Thoracic aorta (tissue), 2 donors: Measurements from ENCODE around the gene SLC25A12. TPM values are rescaled to one million over a fixed set of nuclear protein-coding genes. Genes with fewer than 3 reads are reported as not detected.

Experiments
- ATAC-seq: fragments of 150-250 bp; one replicate; pipeline ENCODE4 v1.8.0; 2017; ENCODE audit warnings: low read depth; ENCODE audit not compliant: insufficient number of reproducible peaks, low FRiP score
- DNase-seq: peaks from one replicate; pipeline ENCODE4 v3.0.0-alpha.2; 2020; ENCODE audit warnings: low spot score
- H3K27ac ChIP-seq, 2 donors: fragments of 200-600 bp; sonication (generic); 1 replicate in 1 of 2; 2 replicates in 1 of 2; pipeline ENCODE4 v1.5.1; 2016; ENCODE audit warnings: mild to moderate bottlenecking in 2 of 2, moderate library complexity in 2 of 2
- H3K27me3 ChIP-seq: fragments of 200-600 bp; sonication (generic); replicated peaks from 2 replicates; pipeline ENCODE4 v1.6.0; 2016; ENCODE audit warnings: mild to moderate bottlenecking; ENCODE audit not compliant: insufficient read depth
- H3K36me3 ChIP-seq: fragments of 200-600 bp; sonication (generic); one replicate; pipeline ENCODE4 v1.5.1; 2016
- H3K4me1 ChIP-seq, 2 donors: fragments of 200-600 bp; sonication (generic); 1 replicate in 1 of 2; 2 replicates in 1 of 2; pipeline versions ENCODE4 v1.5.1 to v1.6.0; 2016; ENCODE audit warnings: low read depth in 2 of 2, mild to moderate bottlenecking in 1 of 2; ENCODE audit not compliant: control insufficient read depth in 1 of 2
- H3K4me3 ChIP-seq: fragments of 200-600 bp; sonication (generic); 2 replicates; pipeline ENCODE4 v1.5.1; 2016; ENCODE audit warnings: mild to moderate bottlenecking
- H3K9me3 ChIP-seq: fragments of 200-600 bp; sonication (generic); 2 replicates; pipeline ENCODE4 v1.5.1; 2016
- CTCF ChIP-seq: fragments of 200-600 bp; sonication (generic); IDR thresholded peaks from one replicate; pipeline ENCODE4 v1.5.1; 2019; ENCODE audit warnings: antibody characterized with exemption
- total RNA-seq, 2 donors: library from RNA; depleted of rRNA; stranded (reverse); fragments of >200 nt; gene quantifications; one replicate each; pipeline versions ENCODE4 v1.1.0 to v1.2.3, GENCODE V29; 2016

The SLC25A12 gene
- total RNA-seq, 2 donors from 2014 or later = 27.2 to 39.3 TPM

GRCh38 chr2:171930385-171930784 lies 36.3 kb upstream of the SLC25A12 start:
- Histone ChIP-seq H3K9me3 (no peaks in the 10 kb centered on the region), H3K36me3 (peaks cover 5% of the 10 kb centered on the region), H3K27ac (no peak overlapping the region), H3K4me1 (no peaks in the 10 kb centered on the region), H3K4me3 (no peak overlapping the region), H3K27me3 (no peaks in the 10 kb centered on the region)
- DNase-seq = no peak
- ATAC-seq = no peak
- TF ChIP-seq CTCF = no peak

GRCh38 chr2:171924170-171924942 lies 30.3 kb upstream of the SLC25A12 start:
- no peak for DNase-seq
- no peak for TF ChIP-seq CTCF
- peaks cover 8 to 22% of the 10 kb centered on the region in 2 donors for H3K4me1 ChIP-seq
- ATAC-seq = no peak
- no peaks in the 10 kb centered on the region for H3K9me3 ChIP-seq
- H3K27me3 ChIP-seq = no peaks in the 10 kb centered on the region
- peak overlapping the region in 1 of 2 donors; percentile 20 for H3K27ac ChIP-seq
- H3K36me3 ChIP-seq = no peaks in the 10 kb centered on the region
- H3K4me3 ChIP-seq = no peak overlapping the region

GRCh38 chr2:171923206-171923605 lies 29.2 kb upstream of the SLC25A12 start:
- Histone ChIP-seq H3K9me3 (no peaks in the 10 kb centered on the region), H3K27ac (peak overlapping the region; percentile 91 to 92), H3K4me1 (peaks cover 8 to 22% of the 10 kb centered on the region in 2 donors), H3K4me3 (peak overlapping the region; percentile 85), H3K36me3 (no peaks in the 10 kb centered on the region), H3K27me3 (no peaks in the 10 kb centered on the region)
- DNase-seq = no peak
- no peak for TF ChIP-seq CTCF
- ATAC-seq = peak; percentile 37

- peak within 1 kb of the TSS; percentile 85 for H3K4me3 ChIP-seq
- H3K36me3 ChIP-seq = no peaks in the 10 kb centered on the region
- H3K27me3 ChIP-seq = no peaks in the 10 kb centered on the region
- peaks cover 8 to 22% of the 10 kb centered on the region in 2 donors for H3K4me1 ChIP-seq
- ATAC-seq (peak; percentile 98), DNase-seq (peak; percentile 90)
- H3K9me3 ChIP-seq = no peaks in the 10 kb centered on the region
- H3K27ac ChIP-seq = peak within 1 kb of the TSS; percentile 91 to 92
- TF ChIP-seq CTCF = no peak
These were observed 28.4 kb upstream of the SLC25A12 start, which contains the start of gene HAT1 for GRCh38 chr2:171922230-171923022. Gene HAT1, plus strand, starts transcription at chr2:171922461. Its CDS starts 40 bp downstream, at chr2:171922501.

GRCh38 chr2:171921970-171922229 lies 27.9 kb upstream of the SLC25A12 start:
- DNase-seq = no peak
- Histone ChIP-seq H3K27ac (peak overlapping the region; percentile 91 to 92), H3K4me1 (peaks cover 8 to 22% of the 10 kb centered on the region in 2 donors), H3K27me3 (no peaks in the 10 kb centered on the region), H3K9me3 (no peaks in the 10 kb centered on the region), H3K4me3 (peak overlapping the region; percentile 85), H3K36me3 (no peaks in the 10 kb centered on the region)
- no peak for TF ChIP-seq CTCF
- ATAC-seq = peak; percentile 21
